LoVo (cell line): ENCODE measurements around the gene AGAP3.
A peak's percentile ranks its signal among the peaks of the same experiment; 100 is the strongest.

Experiments
- DNase-seq: peaks from one replicate; pipeline ENCODE4 v3.0.0-alpha.2; 2016; ENCODE audit warnings: low spot score

Gene AGAP3

GRCh38 chr7:151137076-151137675, 50.9 kb downstream of the AGAP3 start:
- DNase-seq = no peak

- DNase-seq = no peak
Observed at GRCh38 chr7:151137791-151138152, 51.5 kb downstream of the AGAP3 start.

GRCh38 chr7:151138153-151138851, 52.0 kb downstream of the AGAP3 start:
- DNase-seq = no peak

GRCh38 chr7:151139071-151139790, 53.0 kb downstream of the AGAP3 start:
- no peak for DNase-seq

GRCh38 chr7:151139791-151140190, 53.5 kb downstream of the AGAP3 start:
- no peak for DNase-seq

- DNase-seq = no peak
Observed at GRCh38 chr7:151140826-151141225, 54.6 kb downstream of the AGAP3 start.

GRCh38 chr7:151141311-151141854, 55.1 kb downstream of the AGAP3 start:
- DNase-seq = no peak

- no peak for DNase-seq
Observed at GRCh38 chr7:151141855-151142685, 55.8 kb downstream of the AGAP3 start.

GRCh38 chr7:151142686-151143040, 56.4 kb downstream of the AGAP3 start:
- DNase-seq = no peak

GRCh38 chr7:151143261-151144015, 57.2 kb downstream of the AGAP3 start:
- DNase-seq = no peak

- no peak for DNase-seq
Observed at GRCh38 chr7:151144387-151144786, 58.1 kb downstream of the AGAP3 start.

GRCh38 chr7:151146761-151147160, 60.5 kb downstream of the AGAP3 start:
- no peak for DNase-seq

GRCh38 chr7:151148319-151149259, 62.3 kb downstream of the AGAP3 start:
- DNase-seq = no peak

GRCh38 chr7:151150388-151150787, 64.1 kb downstream of the AGAP3 start:
- no peak for DNase-seq

- DNase-seq = no peak
Observed at GRCh38 chr7:151152643-151153513, 66.6 kb downstream of the AGAP3 start.

- DNase-seq = peak; percentile 81
Observed at GRCh38 chr7:151157645-151158329, 71.5 kb downstream of the AGAP3 start.

GRCh38 chr7:151161757-151162156, 75.5 kb downstream of the AGAP3 start:
- no peak for DNase-seq

GRCh38 chr7:151166629-151167196, 80.4 kb downstream of the AGAP3 start:
- no peak for DNase-seq
